K562 (cell line): Measurements from ENCODE around the gene MRPL2. TPM values are rescaled to one million over a fixed set of nuclear protein-coding genes. Genes with fewer than 3 reads are reported as not detected.

Experiments used
- CBX3 ChIP-seq, 2 experiments: IDR thresholded peaks; 1 replicate in 1 of 2; 2 replicates in 1 of 2; pipeline ENCODE4 v1.6.1; 2012; ENCODE audit warnings: inconsistent platforms in 2 of 2, low read length in 2 of 2, borderline replicate concordance in 1 of 2, control low read depth in 1 of 2
- CREB1 ChIP-seq, 2 experiments: sonication (generic) in 1 of 2; formaldehyde crosslinking in 1 of 2; IDR thresholded peaks; 2 replicates each; pipeline versions ENCODE4 v1.6.1 to v1.8.0; 2012 to 2022; ENCODE audit warnings: inconsistent platforms in 1 of 2, mild to moderate bottlenecking in 1 of 2, missing genetic modification reagents in 1 of 2, moderate library complexity in 1 of 2
- KDM5B ChIP-seq: fragments of 200-600 bp; sonication (generic); IDR thresholded peaks from 2 replicates; pipeline ENCODE4 v1.6.1; 2012; ENCODE audit warnings: low read depth, mild to moderate bottlenecking, moderate library complexity, low read length, control low read depth, inconsistent platforms; ENCODE audit not compliant: insufficient replicate concordance
- NRF1 ChIP-seq, 2 experiments: fragments of 450-650 bp; IDR thresholded peaks in 1 of 2; conservative IDR thresholded peaks in 1 of 2; 2 replicates each; pipeline ENCODE4 v1.6.1; 2014; ENCODE audit warnings: mild to moderate bottlenecking in 2 of 2
- POLR2AphosphoS2 ChIP-seq: IDR thresholded peaks from 2 replicates; pipeline ENCODE4 v1.6.1; 2012; ENCODE audit warnings: low read length, improper control_type of control experiment
- TAL1 ChIP-seq: fragments of 450-650 bp; IDR thresholded peaks from 2 replicates; pipeline ENCODE4 v1.6.1; 2016; ENCODE audit warnings: mild to moderate bottlenecking
- TBP ChIP-seq: optimal IDR thresholded peaks from 2 replicates; pipeline ENCODE3; 2011; ENCODE audit warnings: low read depth, low read length, improper control_type of control experiment
- ZBTB17 ChIP-seq: fragments of 450-650 bp; formaldehyde crosslinking; IDR thresholded peaks from 2 replicates; pipeline ENCODE4 v1.4.0; 2020; ENCODE audit warnings: mild to moderate bottlenecking
- polyA plus RNA-seq, 8 experiments: library from polyadenylated mRNA; depleted of rRNA in 4 of 8; stranded (reverse) in 5 of 8; unstranded in 3 of 8; fragments of >200 nt; fragmentation: Nextera tagmentation in 2 of 8; fragmentation: Illumina TruSeq in 1 of 8; extraction: Ambion mirVana in 2 of 8; extraction: Trizol in 1 of 8; gene quantifications; 2 replicates each; pipeline versions ENCODE4 v1.2.1 to v1.2.3, GENCODE V29; 2011 to 2014; ENCODE audit warnings: inconsistent platforms in 1 of 8, missing spikeins in 1 of 8
- total RNA-seq, 7 experiments: library from RNA; depleted of rRNA in 6 of 7; stranded (reverse); fragments of >200 nt in 6 of 7; fragmentation: Illumina TruSeq in 2 of 7; extraction: Trizol in 2 of 7; gene quantifications; 2 replicates each; pipeline versions ENCODE4 v1.2.1 to v1.2.3, GENCODE V29; 2011 to 2021; ENCODE audit warnings: low replicate concordance in 1 of 7
- TF ChIP-seq, protein P1 (sequence below), 2 experiments: fragments of 450-650 bp in 1 of 2; sonication (generic) in 1 of 2; formaldehyde crosslinking in 1 of 2; IDR thresholded peaks; 2 replicates each; pipeline versions ENCODE4 v1.7.1 to v1.9.0; 2016 to 2022; ENCODE audit warnings: inconsistent platforms in 1 of 2, mild to moderate bottlenecking in 1 of 2, missing genetic modification reagents in 1 of 2

The MRPL2 gene
- total and polyA plus RNA-seq, 9 of the 15 experiments (the other 6 are each of a cell fraction or from before 2014, with no cell fraction given): 63.1 to 262 (median 121) TPM

DNA sequence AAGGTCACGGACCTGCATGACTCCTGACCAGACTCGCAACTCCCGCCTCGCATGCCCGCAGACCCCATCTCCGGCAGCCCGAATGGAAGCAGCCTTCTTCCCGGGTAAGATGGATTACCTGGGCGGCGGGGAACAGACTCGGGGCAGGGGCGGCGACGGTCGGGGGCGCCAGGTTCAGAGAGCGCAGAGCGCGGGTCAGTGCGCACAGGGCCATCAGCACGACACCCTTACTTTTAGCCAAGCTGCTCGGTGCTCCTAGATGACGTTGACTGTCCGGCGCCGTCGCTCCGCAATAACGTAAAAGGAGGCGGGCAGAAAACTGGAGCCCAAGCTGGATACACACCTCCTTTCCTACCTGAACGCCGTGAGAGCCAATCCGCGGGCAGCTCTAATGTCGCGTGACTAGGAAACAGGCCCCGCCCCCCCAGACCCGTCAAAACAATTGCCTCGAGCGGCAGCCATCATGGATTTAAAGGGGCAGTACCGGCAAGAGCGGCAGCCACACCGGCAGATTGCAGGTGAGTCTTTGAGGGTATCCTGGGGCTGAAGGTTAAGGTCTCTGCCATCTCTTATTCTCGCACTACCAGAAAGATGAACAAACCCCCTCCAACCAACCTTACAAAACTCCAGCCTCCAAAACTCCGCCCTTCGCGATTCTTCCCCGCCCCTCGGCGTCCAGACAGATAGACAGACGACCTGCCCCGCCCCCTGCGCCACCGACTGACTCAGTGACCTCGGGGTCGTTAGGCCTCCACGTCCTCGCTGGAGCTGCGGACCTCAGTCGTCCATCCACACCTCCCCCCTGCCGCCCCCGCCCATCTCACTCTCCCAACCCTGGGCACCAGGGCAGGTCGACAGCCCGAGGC, at the start of gene MRPL2, which contains the start of gene KLC4 (continued):
- TF ChIP-seq TBP (peak; percentile 88), NRF1 (conservative IDR thresholded peaks at IDR 0.05 in 1 of 2, IDR thresholded peaks at IDR 0.05 in 1 of 2) (peak; percentile 74 to 76), KDM5B (peak; percentile 81), CREB1 (IDR thresholded peaks at IDR 0.05) (peak; percentile 100), CREB1 (CRISPR knock-in tag; IDR thresholded peaks at IDR 0.05) (peak; percentile 100), CBX3 (IDR thresholded peaks at IDR 0.05; ENCODE audit: borderline replicate concordance in 1 of 2, low read length in 2 of 2) (peak in 1 of 2 experiments; percentile 70; a peak in 1 of 3 replicates), TAL1 (no peak), ZBTB17 (CRISPR knock-in tag) (peak; percentile 94), POLR2AphosphoS2 (no peak)
- TF ChIP-seq, protein P1, sequence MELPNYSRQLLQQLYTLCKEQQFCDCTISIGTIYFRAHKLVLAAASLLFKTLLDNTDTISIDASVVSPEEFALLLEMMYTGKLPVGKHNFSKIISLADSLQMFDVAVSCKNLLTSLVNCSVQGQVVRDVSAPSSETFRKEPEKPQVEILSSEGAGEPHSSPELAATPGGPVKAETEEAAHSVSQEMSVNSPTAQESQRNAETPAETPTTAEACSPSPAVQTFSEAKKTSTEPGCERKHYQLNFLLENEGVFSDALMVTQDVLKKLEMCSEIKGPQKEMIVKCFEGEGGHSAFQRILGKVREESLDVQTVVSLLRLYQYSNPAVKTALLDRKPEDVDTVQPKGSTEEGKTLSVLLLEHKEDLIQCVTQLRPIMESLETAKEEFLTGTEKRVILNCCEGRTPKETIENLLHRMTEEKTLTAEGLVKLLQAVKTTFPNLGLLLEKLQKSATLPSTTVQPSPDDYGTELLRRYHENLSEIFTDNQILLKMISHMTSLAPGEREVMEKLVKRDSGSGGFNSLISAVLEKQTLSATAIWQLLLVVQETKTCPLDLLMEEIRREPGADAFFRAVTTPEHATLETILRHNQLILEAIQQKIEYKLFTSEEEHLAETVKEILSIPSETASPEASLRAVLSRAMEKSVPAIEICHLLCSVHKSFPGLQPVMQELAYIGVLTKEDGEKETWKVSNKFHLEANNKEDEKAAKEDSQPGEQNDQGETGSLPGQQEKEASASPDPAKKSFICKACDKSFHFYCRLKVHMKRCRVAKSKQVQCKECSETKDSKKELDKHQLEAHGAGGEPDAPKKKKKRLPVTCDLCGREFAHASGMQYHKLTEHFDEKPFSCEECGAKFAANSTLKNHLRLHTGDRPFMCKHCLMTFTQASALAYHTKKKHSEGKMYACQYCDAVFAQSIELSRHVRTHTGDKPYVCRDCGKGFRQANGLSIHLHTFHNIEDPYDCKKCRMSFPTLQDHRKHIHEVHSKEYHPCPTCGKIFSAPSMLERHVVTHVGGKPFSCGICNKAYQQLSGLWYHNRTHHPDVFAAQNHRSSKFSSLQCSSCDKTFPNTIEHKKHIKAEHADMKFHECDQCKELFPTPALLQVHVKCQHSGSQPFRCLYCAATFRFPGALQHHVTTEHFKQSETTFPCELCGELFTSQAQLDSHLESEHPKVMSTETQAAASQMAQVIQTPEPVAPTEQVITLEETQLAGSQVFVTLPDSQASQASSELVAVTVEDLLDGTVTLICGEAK (IDR thresholded peaks at IDR 0.05): no peak; the same call in none of the 2 replicates
- TF ChIP-seq, protein P1 (CRISPR knock-in tag; IDR thresholded peaks at IDR 0.05): no peak
